ENCODE results near the gene MDGA2. TPM values are rescaled to one million over a fixed set of nuclear protein-coding genes. Genes with fewer than 3 reads are reported as not detected.
A peak's percentile ranks its signal among the peaks of the same experiment; 100 is the strongest.

MDGA2 gene
- not detected for total RNA-seq
- polyA plus RNA-seq: under 1 TPM in 1 of 3 donors, not detected in 2; 0.01 TPM
- long read RNA-seq, donor 1: 0 reads
- long read RNA-seq, donor 2: 0 reads

GRCh38 chr14:47675466-47676314 lies at the start of gene MDGA2:
MDGA2 (minus strand) TSS chr14:47675605.
- H3K27me3 ChIP-seq (ENCODE audit: insufficient read depth in 3 of 3, low read length in 2 of 3): peaks cover 6 to 46% (median 11%) of the 10 kb centered on the region in 3 donors
- H3K27ac ChIP-seq: no peak within 1 kb of the TSS
- DNase-seq: peak in 1 of 2 donors; percentile 39
- intact Hi-C loops (cut with DNase I): no loop called here
- H3K4me1 ChIP-seq: no peaks in the 10 kb centered on the region
- no peaks in the 10 kb centered on the region for H3K36me3 ChIP-seq (ENCODE audit: insufficient read depth in 1 of 2, low read depth in 1 of 2)
- ATAC-seq: no peak
- TF ChIP-seq, protein P1, sequence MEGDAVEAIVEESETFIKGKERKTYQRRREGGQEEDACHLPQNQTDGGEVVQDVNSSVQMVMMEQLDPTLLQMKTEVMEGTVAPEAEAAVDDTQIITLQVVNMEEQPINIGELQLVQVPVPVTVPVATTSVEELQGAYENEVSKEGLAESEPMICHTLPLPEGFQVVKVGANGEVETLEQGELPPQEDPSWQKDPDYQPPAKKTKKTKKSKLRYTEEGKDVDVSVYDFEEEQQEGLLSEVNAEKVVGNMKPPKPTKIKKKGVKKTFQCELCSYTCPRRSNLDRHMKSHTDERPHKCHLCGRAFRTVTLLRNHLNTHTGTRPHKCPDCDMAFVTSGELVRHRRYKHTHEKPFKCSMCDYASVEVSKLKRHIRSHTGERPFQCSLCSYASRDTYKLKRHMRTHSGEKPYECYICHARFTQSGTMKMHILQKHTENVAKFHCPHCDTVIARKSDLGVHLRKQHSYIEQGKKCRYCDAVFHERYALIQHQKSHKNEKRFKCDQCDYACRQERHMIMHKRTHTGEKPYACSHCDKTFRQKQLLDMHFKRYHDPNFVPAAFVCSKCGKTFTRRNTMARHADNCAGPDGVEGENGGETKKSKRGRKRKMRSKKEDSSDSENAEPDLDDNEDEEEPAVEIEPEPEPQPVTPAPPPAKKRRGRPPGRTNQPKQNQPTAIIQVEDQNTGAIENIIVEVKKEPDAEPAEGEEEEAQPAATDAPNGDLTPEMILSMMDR (IDR thresholded peaks at IDR 0.05): no peak
- 0 to 1% (median 1%) methylated on average over 69 to 90 of the region's 90 CpGs for WGBS, 3 donors
- H3K9me3 ChIP-seq: no peaks in the 10 kb centered on the region
- H3K4me3 ChIP-seq: peak within 1 kb of the TSS; percentile 32

DNA sequence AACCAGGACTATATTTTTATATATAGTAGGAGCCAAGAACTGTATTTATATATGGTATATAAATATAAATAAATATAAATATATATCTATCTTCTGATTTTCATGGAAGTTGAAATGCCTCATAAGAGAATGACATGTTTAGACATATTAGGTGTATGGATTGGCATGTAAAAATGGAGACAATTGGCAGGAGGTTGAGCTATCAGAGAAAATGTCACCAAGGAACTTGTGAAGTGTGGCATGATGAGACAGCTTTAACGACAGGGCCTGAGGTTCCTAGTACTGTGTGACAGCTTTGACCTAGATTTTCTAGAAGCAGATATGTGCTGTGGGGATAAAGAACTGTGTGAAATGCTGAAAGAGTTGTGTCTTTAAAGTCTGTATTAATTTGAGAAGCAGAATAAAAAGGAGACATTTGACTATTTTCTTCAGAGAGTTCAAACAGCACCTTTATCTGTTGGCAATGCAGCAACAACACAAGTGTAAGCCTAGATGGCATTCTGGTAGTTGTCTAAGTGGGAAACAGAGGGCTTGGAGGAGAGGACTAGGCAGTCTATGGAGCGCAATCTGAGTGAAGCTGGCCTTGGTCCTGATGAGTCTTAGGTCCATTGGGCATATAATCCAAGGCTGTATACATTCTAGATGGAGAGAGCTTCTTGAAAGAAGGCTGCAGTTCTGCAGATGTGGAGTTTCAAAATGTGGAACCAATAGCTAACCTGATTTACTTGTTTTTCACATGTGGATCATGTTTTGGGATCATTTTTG lies 47.7 kb upstream of the MDGA2 start:
- 74 to 80% (median 74%) methylated on average over 2 of the region's 2 CpGs for WGBS, 3 donors
- TF ChIP-seq, protein P1 (IDR thresholded peaks at IDR 0.05): no peak
- no peak overlapping the region for H3K4me3 ChIP-seq
- no peaks in the 10 kb centered on the region for H3K4me1 ChIP-seq
- DNase-seq (no peak), ATAC-seq (no peak)
- intact Hi-C loops (cut with DNase I): no loop called here
- H3K36me3 ChIP-seq (ENCODE audit: insufficient read depth in 1 of 2, low read depth in 1 of 2): no peaks in the 10 kb centered on the region
- no peaks in the 10 kb centered on the region for H3K27me3 ChIP-seq (ENCODE audit: insufficient read depth in 3 of 3, low read length in 2 of 3)
- H3K27ac ChIP-seq: no peak overlapping the region
- H3K9me3 ChIP-seq: no peaks in the 10 kb centered on the region

GRCh38 chr14:47720281-47720680 lies 44.9 kb upstream of the MDGA2 start:
- Histone ChIP-seq H3K27me3 (ENCODE audit: insufficient read depth in 3 of 3, low read length in 2 of 3) (no peaks in the 10 kb centered on the region), H3K27ac (no peak overlapping the region), H3K4me1 (no peaks in the 10 kb centered on the region), H3K9me3 (no peaks in the 10 kb centered on the region), H3K4me3 (no peak overlapping the region), H3K36me3 (ENCODE audit: insufficient read depth in 1 of 2, low read depth in 1 of 2) (no peaks in the 10 kb centered on the region)
- intact Hi-C loops (cut with DNase I): no loop called here
- TF ChIP-seq, protein P1 (IDR thresholded peaks at IDR 0.05): no peak
- WGBS, 3 donors: 90 to 91% (median 91%) methylated on average over 4 of the region's 4 CpGs
- DNase-seq (no peak), ATAC-seq (no peak)

DNA sequence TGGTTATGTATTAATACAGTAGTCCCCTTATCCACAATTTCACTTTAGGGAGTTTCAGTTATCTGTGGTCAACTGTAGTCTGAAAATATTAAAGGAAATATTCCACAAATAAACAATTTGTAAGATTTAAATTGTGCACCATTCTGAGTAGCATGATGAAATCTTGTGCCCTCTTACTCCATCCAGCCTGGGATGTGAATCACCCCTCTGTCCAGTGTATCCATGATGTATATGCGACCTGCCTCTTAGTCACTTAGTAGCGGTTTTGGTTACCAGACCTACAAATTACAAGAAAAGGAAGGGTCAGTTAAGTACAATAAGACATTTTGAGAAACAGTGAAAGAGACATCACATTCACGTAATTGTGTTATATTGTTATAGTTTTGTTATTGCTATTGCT lies 39.9 kb upstream of the MDGA2 start:
- H3K9me3 ChIP-seq: no peaks in the 10 kb centered on the region
- TF ChIP-seq, protein P1 (IDR thresholded peaks at IDR 0.05): no peak
- WGBS, 3 donors: 89 to 96% (median 91%) methylated on average over 3 of the region's 3 CpGs
- intact Hi-C loops (cut with DNase I): no loop called here
- ATAC-seq (no peak), DNase-seq (no peak)
- no peaks in the 10 kb centered on the region for H3K27me3 ChIP-seq (ENCODE audit: insufficient read depth in 3 of 3, low read length in 2 of 3)
- no peaks in the 10 kb centered on the region for H3K4me1 ChIP-seq
- H3K4me3 ChIP-seq: no peak overlapping the region
- no peaks in the 10 kb centered on the region for H3K36me3 ChIP-seq (ENCODE audit: insufficient read depth in 1 of 2, low read depth in 1 of 2)
- no peak overlapping the region for H3K27ac ChIP-seq
